ENCODE results near the gene RBPJL. TPM values are rescaled to one million over a fixed set of nuclear protein-coding genes. Genes with fewer than 3 reads are reported as not detected.

The RBPJL gene
- total and polyA plus RNA-seq, 5 donors from 2014 or later: not detected

Other genes starting within 250 kb of the RBPJL start
- not detected for gene KCNS1, start 205.7 kb upstream of the RBPJL start, total RNA-seq
- under 1 TPM; 0.09 to 0.20 (median 0.17) TPM for gene KCNS1, start 205.7 kb upstream of the RBPJL start, polyA plus RNA-seq
- not detected for gene WFDC5, start 191.7 kb upstream of the RBPJL start, total RNA-seq
- not detected for gene WFDC5, start 191.7 kb upstream of the RBPJL start, polyA plus RNA-seq
- not detected for gene WFDC12, start 182.4 kb upstream of the RBPJL start, total RNA-seq
- gene WFDC12, start 182.4 kb upstream of the RBPJL start, polyA plus RNA-seq: not detected
- gene PI3, start 131.9 kb upstream of the RBPJL start, total RNA-seq: not detected
- not detected for gene PI3, start 131.9 kb upstream of the RBPJL start, polyA plus RNA-seq
- not detected for gene SEMG1, start 99.8 kb upstream of the RBPJL start, total RNA-seq
- not detected for gene SEMG1, start 99.8 kb upstream of the RBPJL start, polyA plus RNA-seq
- gene SEMG2, start 85.5 kb upstream of the RBPJL start, total RNA-seq: not detected
- gene SEMG2, start 85.5 kb upstream of the RBPJL start, polyA plus RNA-seq: not detected
- not detected for gene SLPI, start 52.3 kb upstream of the RBPJL start, total RNA-seq
- gene SLPI, start 52.3 kb upstream of the RBPJL start, polyA plus RNA-seq: not detected
- gene MATN4, start 1.5 kb downstream of the RBPJL start, total RNA-seq: not detected
- under 1 TPM in 1 of 4 donors, not detected in 3; 0.10 TPM for gene MATN4, start 1.5 kb downstream of the RBPJL start, polyA plus RNA-seq
- gene SDC4, start 41.6 kb downstream of the RBPJL start, total RNA-seq: 8.2 TPM
- gene SDC4, start 41.6 kb downstream of the RBPJL start, polyA plus RNA-seq: 1 to 10 TPM; 2.2 to 6.3 (median 3.7) TPM
- gene SYS1, start 56.3 kb downstream of the RBPJL start, total RNA-seq: 94.2 TPM
- 10 to 100 TPM; 38.4 to 54.3 (median 42.0) TPM for gene SYS1, start 56.3 kb downstream of the RBPJL start, polyA plus RNA-seq
- gene TP53TG5, start 71.5 kb downstream of the RBPJL start, total RNA-seq: not detected
- under 1 TPM; 0.18 to 0.56 (median 0.23) TPM for gene TP53TG5, start 71.5 kb downstream of the RBPJL start, polyA plus RNA-seq
- gene DBNDD2, start 101.4 kb downstream of the RBPJL start, total RNA-seq: 15.1 TPM
- gene DBNDD2, start 101.4 kb downstream of the RBPJL start, polyA plus RNA-seq: 10 to 100 TPM; 19.5 to 23.5 (median 21.7) TPM
- 137 TPM for gene PIGT, start 109.3 kb downstream of the RBPJL start, total RNA-seq
- gene PIGT, start 109.3 kb downstream of the RBPJL start, polyA plus RNA-seq: 100 to 1,000 TPM in 1 of 4 donors, 10 to 100 TPM in 3; 80.3 to 102 (median 91.7) TPM
- gene WFDC2, start 162.9 kb downstream of the RBPJL start, total RNA-seq: not detected
- gene WFDC2, start 162.9 kb downstream of the RBPJL start, polyA plus RNA-seq: not detected
- not detected for gene SPINT3, start 208.8 kb downstream of the RBPJL start, total RNA-seq
- not detected for gene SPINT3, start 208.8 kb downstream of the RBPJL start, polyA plus RNA-seq
- not detected for gene WFDC6, start 232.6 kb downstream of the RBPJL start, total RNA-seq
- not detected for gene WFDC6, start 232.6 kb downstream of the RBPJL start, polyA plus RNA-seq
- not detected for gene EPPIN, start 240.6 kb downstream of the RBPJL start, total RNA-seq
- gene EPPIN, start 240.6 kb downstream of the RBPJL start, polyA plus RNA-seq: not detected